H9 (cell line): ENCODE measurements around the gene ZNF445. TPM values are rescaled to one million over a fixed set of nuclear protein-coding genes. Genes with fewer than 3 reads are reported as not detected.

Experiments used
- DNase-seq: peaks from one replicate; pipeline ENCODE4 v3.0.0-alpha.2; 2017
- H2AFZ ChIP-seq: one replicate; pipeline ENCODE4 v1.6.1; 2013; ENCODE audit warnings: mild to moderate bottlenecking, low read length, control low read depth, moderate library complexity
- H2AK5ac ChIP-seq: 2 replicates; pipeline ENCODE4 v1.6.1; 2013; ENCODE audit warnings: low read length, control low read depth, mixed read lengths; ENCODE audit not compliant: insufficient read length
- H2BK120ac ChIP-seq: one replicate; pipeline ENCODE4 v1.6.1; 2013; ENCODE audit warnings: low read depth, mild to moderate bottlenecking, low read length, control low read depth, inconsistent platforms; ENCODE audit not compliant: poor library complexity, severe bottlenecking
- H2BK12ac ChIP-seq: 2 replicates; pipeline ENCODE4 v1.6.1; 2013; ENCODE audit warnings: low read length, control low read depth, mixed read lengths, low read depth; ENCODE audit not compliant: insufficient read length
- H2BK15ac ChIP-seq: 2 replicates; pipeline ENCODE4 v1.6.1; 2013; ENCODE audit warnings: low read depth, low read length, control low read depth
- H2BK20ac ChIP-seq: one replicate; pipeline ENCODE4 v1.6.1; 2013; ENCODE audit warnings: low read depth, mild to moderate bottlenecking, low read length, control low read depth, inconsistent platforms; ENCODE audit not compliant: poor library complexity, severe bottlenecking
- H2BK5ac ChIP-seq: 2 replicates; pipeline ENCODE4 v1.6.1; 2013; ENCODE audit warnings: low read length, control low read depth, mixed read lengths; ENCODE audit not compliant: insufficient read length
- H3K14ac ChIP-seq: 2 replicates; pipeline ENCODE4 v1.6.1; 2013; ENCODE audit warnings: low read length, control low read depth; ENCODE audit not compliant: insufficient read depth
- H3K18ac ChIP-seq: 2 replicates; pipeline ENCODE4 v1.6.1; 2013; ENCODE audit warnings: low read depth, mild to moderate bottlenecking, mixed read lengths, low read length, control low read depth; ENCODE audit not compliant: insufficient read length
- H3K23ac ChIP-seq: 2 replicates; pipeline ENCODE4 v1.6.1; 2013; ENCODE audit warnings: low read length, control low read depth, mixed read lengths, low read depth; ENCODE audit not compliant: insufficient read length
- H3K23me2 ChIP-seq: 2 replicates; pipeline ENCODE4 v1.6.1; 2013; ENCODE audit warnings: low read depth, mild to moderate bottlenecking, mixed read lengths, low read length, control low read depth; ENCODE audit not compliant: insufficient read length, poor library complexity, severe bottlenecking
- H3K27ac ChIP-seq: 2 replicates; pipeline ENCODE4 v1.5.1; 2013; ENCODE audit warnings: low read length, control low read depth, mixed read lengths, low read depth; ENCODE audit not compliant: insufficient read length
- H3K27me3 ChIP-seq: 2 replicates; pipeline ENCODE4 v1.6.1; 2013; ENCODE audit warnings: low read length, control low read depth, inconsistent platforms; ENCODE audit not compliant: insufficient read depth
- H3K4ac ChIP-seq: 2 replicates; pipeline ENCODE4 v1.6.1; 2013; ENCODE audit warnings: low read depth, mild to moderate bottlenecking, control low read depth, inconsistent platforms, low read length, moderate library complexity
- H3K4me1 ChIP-seq: 2 replicates; pipeline ENCODE4 v1.6.1; 2013; ENCODE audit warnings: low read length, control low read depth, inconsistent platforms; ENCODE audit not compliant: insufficient read depth
- H3K4me2 ChIP-seq: 2 replicates; pipeline ENCODE4 v1.6.1; 2013; ENCODE audit warnings: low read length, control low read depth, mixed read lengths; ENCODE audit not compliant: insufficient read length, insufficient read depth
- H3K56ac ChIP-seq: 2 replicates; pipeline ENCODE4 v1.6.1; 2013; ENCODE audit warnings: low read depth, mild to moderate bottlenecking, mixed read lengths, low read length, control low read depth; ENCODE audit not compliant: insufficient read length
- H3K79me1 ChIP-seq: 2 replicates; pipeline ENCODE4 v1.6.1; 2013; ENCODE audit warnings: low read depth, mild to moderate bottlenecking, moderate library complexity, low read length, control low read depth, inconsistent platforms; ENCODE audit not compliant: insufficient read depth, poor library complexity, severe bottlenecking
- H3K79me2 ChIP-seq: 2 replicates; pipeline ENCODE4 v1.6.1; 2013; ENCODE audit warnings: low read length, control low read depth, inconsistent platforms; ENCODE audit not compliant: insufficient read depth
- H3K9ac ChIP-seq: 2 replicates; pipeline ENCODE4 v1.6.1; 2013; ENCODE audit warnings: low read length, control low read depth, mixed read lengths; ENCODE audit not compliant: insufficient read length; ENCODE audit errors: extremely low read depth
- H3K9me3 ChIP-seq: one replicate; pipeline ENCODE4 v1.6.1; 2013; ENCODE audit warnings: low read depth, low read length, inconsistent platforms; ENCODE audit not compliant: control insufficient read depth
- H3T11ph ChIP-seq: one replicate; pipeline ENCODE4 v1.6.1; 2013; ENCODE audit warnings: mild to moderate bottlenecking, low read length, control low read depth, inconsistent platforms
- H4K20me1 ChIP-seq: one replicate; pipeline ENCODE4 v1.6.1; 2013; ENCODE audit not compliant: control insufficient read depth, insufficient read length, insufficient read depth
- H4K5ac ChIP-seq: 2 replicates; pipeline ENCODE4 v1.6.1; 2013; ENCODE audit warnings: low read depth, mild to moderate bottlenecking, mixed read lengths, low read length, control low read depth; ENCODE audit not compliant: insufficient read length
- H4K8ac ChIP-seq: replicated peaks from 2 replicates; pipeline ENCODE4 v1.6.1; 2013; ENCODE audit warnings: low read length, control low read depth, mixed read lengths, low read depth; ENCODE audit not compliant: insufficient read length
- H4K91ac ChIP-seq: 2 replicates; pipeline ENCODE4 v1.6.1; 2013; ENCODE audit warnings: low read depth, mild to moderate bottlenecking, moderate library complexity, mixed read lengths, low read length, control low read depth; ENCODE audit not compliant: insufficient read length
- H3K27ac Mint-ChIP-seq, 3 experiments: 2 replicates in 2 of 3; 3 replicates in 1 of 3; pipeline ENCODE4 v1.8.0; 2020 to 2021; ENCODE audit warnings: mixed read lengths in 3 of 3, mild to moderate bottlenecking in 1 of 3, moderate library complexity in 1 of 3
- H3K27me3 Mint-ChIP-seq: 2 replicates; pipeline ENCODE4 v1.8.0; 2021; ENCODE audit warnings: low read depth, mild to moderate bottlenecking, moderate library complexity, mixed read lengths
- H3K36me3 Mint-ChIP-seq, 3 experiments: 2 replicates in 2 of 3; 3 replicates in 1 of 3; pipeline ENCODE4 v1.8.0; 2020 to 2021; ENCODE audit warnings: low read depth in 3 of 3, mixed read lengths in 3 of 3; ENCODE audit not compliant: insufficient read depth in 1 of 3
- H3K4me1 Mint-ChIP-seq, 2 experiments: 2 replicates each; pipeline ENCODE4 v1.8.0; 2020; ENCODE audit warnings: mixed read lengths in 2 of 2
- H3K4me3 Mint-ChIP-seq, 2 experiments: 2 replicates in 1 of 2; 3 replicates in 1 of 2; pipeline ENCODE4 v1.8.0; 2020 to 2021; ENCODE audit warnings: mild to moderate bottlenecking in 2 of 2, mixed read lengths in 2 of 2, moderate library complexity in 1 of 2
- H3K9me3 Mint-ChIP-seq, 2 experiments: 2 replicates in 1 of 2; 3 replicates in 1 of 2; pipeline ENCODE4 v1.8.0; 2020; ENCODE audit warnings: mild to moderate bottlenecking in 2 of 2, mixed read lengths in 2 of 2, moderate library complexity in 1 of 2
- CTCF ChIP-seq: fragments of 200-600 bp; sonication (generic); conservative IDR thresholded peaks from 3 replicates; pipeline ENCODE4 v1.8.0; 2021; ENCODE audit warnings: antibody characterized with exemption, mild to moderate bottlenecking
- WGBS: extraction: QIAGEN DNeasy Blood & Tissue Kit; methylation state at CpG from one replicate; pipeline ENCODE4 v1.1.7; 2013; ENCODE audit warnings: missing lambda C conversion rate, low lambda C conversion rate, mixed read lengths; ENCODE audit not compliant: insufficient read length; ENCODE audit errors: extremely low coverage; 5-methylcytosine and 5-hydroxymethylcytosine counted together
- total RNA-seq: library from RNA; stranded (reverse); gene quantifications from 2 replicates; pipeline ENCODE4 v1.2.1, GENCODE V29; 2021

ZNF445 gene
- total RNA-seq, 1 experiment from 2014 or later, result 26.0 TPM

- Histone ChIP-seq H2AK5ac (no peak overlapping the region), H2BK5ac (no peak overlapping the region), H2AFZ (no peak overlapping the region), H3K9ac (no peak overlapping the region), H3K4me2 (no peak overlapping the region), H3K23ac (no peak overlapping the region), H4K8ac (no peak overlapping the region), H3K27me3 (no peaks in the 10 kb centered on the region), H3K27ac (no peak overlapping the region), H4K5ac (no peak overlapping the region), H3T11ph (no peak overlapping the region), H4K20me1 (no peaks in the 10 kb centered on the region), H3K23me2 (no peaks in the 10 kb centered on the region), H2BK120ac (no peak overlapping the region), H3K18ac (no peak overlapping the region), H3K4me1 (no peaks in the 10 kb centered on the region; the same call in 1 of the 2 replicates), H3K4ac (no peak overlapping the region), H3K79me2 (no peaks in the 10 kb centered on the region), H2BK20ac (no peak overlapping the region), H2BK12ac (no peak overlapping the region), H3K56ac (no peak overlapping the region), H3K9me3 (no peaks in the 10 kb centered on the region), H3K14ac (no peak overlapping the region), H2BK15ac (no peak overlapping the region), H3K79me1 (no peaks in the 10 kb centered on the region), H4K91ac (no peak overlapping the region)
- no peak for DNase-seq
- Mint-ChIP-seq H3K9me3 (peaks cover 5 to 11% of the 10 kb centered on the region in 2 experiments), H3K27ac (no peak overlapping the region), H3K36me3 (peaks cover 0 to 4% (median 0%) of the 10 kb centered on the region in 3 experiments; a peak in 3 of 7 replicates), H3K27me3 (no peaks in the 10 kb centered on the region; the same call in none of the 2 replicates), H3K4me3 (no peak overlapping the region), H3K4me1 (peaks cover 4 to 7% of the 10 kb centered on the region in 2 experiments)
- TF ChIP-seq CTCF, result no peak
- WGBS, result no CpG with 5 or more reads among the region's 11 CpGs
Observed at GRCh38 chr3:44419116-44419922, 58.2 kb downstream of the ZNF445 start.
